B cell (primary cell): ENCODE results near the gene PTPRO.

Source experiments
- CTCF ChIP-seq: fragments of 200-600 bp; IDR thresholded peaks from one replicate; pipeline ENCODE4 v1.8.0; 2022; ENCODE audit warnings: antibody characterized with exemption, mild to moderate bottlenecking
- EZH2 ChIP-seq: IDR thresholded peaks from 2 replicates; pipeline ENCODE4 v1.6.1; 2012; ENCODE audit warnings: borderline replicate concordance, low read depth, mild to moderate bottlenecking, moderate library complexity, low read length; ENCODE audit not compliant: insufficient read depth, poor library complexity, severe bottlenecking

DNA sequence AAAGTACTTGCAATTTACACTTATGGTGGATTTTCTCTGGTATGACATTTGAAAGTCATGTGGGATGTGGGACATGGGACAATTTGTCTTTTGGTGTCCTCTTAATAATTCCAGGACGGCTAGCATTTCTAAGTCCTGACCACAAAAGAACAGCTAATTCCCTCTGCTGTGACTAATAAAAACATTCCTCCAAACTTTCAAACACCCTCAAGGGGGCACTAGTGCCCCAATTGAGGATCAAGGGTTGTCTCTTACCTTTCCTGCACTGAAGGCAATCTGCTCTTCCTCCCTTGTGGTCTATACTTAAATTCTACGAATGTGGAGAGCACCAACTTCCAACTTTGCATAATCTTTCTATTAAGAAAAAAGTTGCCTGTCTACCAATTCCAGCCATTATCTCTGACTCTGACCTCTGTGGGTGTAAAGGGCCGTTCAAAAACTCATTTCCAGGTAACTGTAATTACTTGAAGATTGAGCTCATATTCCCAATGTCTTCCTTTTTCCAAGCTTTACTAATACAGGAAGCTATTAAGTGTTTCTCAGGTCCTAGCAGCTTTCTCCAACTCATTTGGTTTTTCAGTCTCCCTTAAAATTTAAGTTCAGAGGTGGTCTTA, 210.2 kb downstream of the PTPRO start:
- TF ChIP-seq CTCF (peak; percentile 85), EZH2 (no peak)
